Measurements from ENCODE around the gene B3GNT3. TPM values are rescaled to one million over a fixed set of nuclear protein-coding genes. Genes with fewer than 3 reads are reported as not detected.

Gene B3GNT3
- total and polyA plus RNA-seq, 2 of the 4 experiments (the other 2 are of a cell fraction): not detected

DNA sequence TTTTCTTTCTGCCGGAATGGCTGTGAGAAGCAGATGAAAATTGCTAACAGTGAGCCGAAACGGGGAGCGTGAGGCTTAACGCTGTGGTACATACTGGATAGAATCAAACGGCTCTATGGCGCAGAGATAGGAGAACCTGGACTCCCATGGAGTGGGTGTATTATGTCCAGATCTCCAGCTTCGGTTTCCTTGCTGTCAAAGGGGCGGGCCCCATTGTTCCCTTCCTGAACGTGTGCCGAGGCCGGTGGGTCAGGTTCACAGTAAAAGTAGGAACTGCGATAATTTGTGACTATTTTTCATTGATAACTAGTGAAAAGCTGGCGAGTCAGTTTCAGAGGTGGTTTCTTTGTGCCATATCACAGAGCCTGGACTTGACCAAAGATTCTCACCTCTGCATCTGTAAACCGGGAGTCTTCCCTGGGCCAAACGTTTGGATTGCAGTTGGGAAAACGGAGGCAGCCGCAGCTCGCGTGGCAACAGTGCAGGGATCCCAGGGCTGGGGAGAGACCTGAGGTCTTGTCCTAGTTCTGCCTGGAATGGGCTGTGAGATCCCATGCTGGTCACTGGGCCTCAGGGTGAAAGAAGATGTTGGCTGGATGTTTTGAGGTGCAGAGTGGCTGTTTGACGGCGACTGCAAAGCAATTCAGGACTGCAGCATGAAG is 65.5 kb downstream of the B3GNT3 start:
- Histone ChIP-seq H3K9ac (ENCODE audit: low read depth, low read length) (peak overlapping the region; percentile 98), H3K18ac (ENCODE audit: low read depth, low read length) (no peak overlapping the region), H3K4me3 (ENCODE audit: insufficient read depth, low read depth, low read length) (peak overlapping the region; percentile 71), H2AFZ (replicated peaks; ENCODE audit: low read length, poor library complexity) (peak overlapping the region; percentile 99), H4K8ac (ENCODE audit: low read depth in 2 of 2, low read length in 2 of 2) (peak overlapping the region; percentile 72 to 94), H3K4me1 (ENCODE audit: control insufficient read depth, insufficient read depth, low read length) (peaks cover 7% of the 10 kb centered on the region), H3K23ac (ENCODE audit: low read depth, low read length) (peak overlapping the region; percentile 99), H2BK120ac (ENCODE audit: low read depth, low read length) (peak overlapping the region; percentile 35; the same call in 1 of the 2 replicates), H3K4me2 (ENCODE audit: low read depth, low read length) (peak overlapping the region; percentile 98), H3K79me1 (ENCODE audit: low read depth in 1 of 2, low read length in 2 of 2) (peaks cover 12 to 48% of the 10 kb centered on the region in 2 experiments; a peak in 3 of 4 replicates), H3K56ac (ENCODE audit: extremely low read depth, insufficient read depth, low read length) (peak overlapping the region; percentile 91), H4K20me1 (ENCODE audit: insufficient read depth, low read length) (peaks cover 57% of the 10 kb centered on the region), H2BK5ac (ENCODE audit: low read depth, low read length, poor library complexity, severe bottlenecking) (peak overlapping the region; percentile 31), H2AK5ac (ENCODE audit: low read depth, low read length) (peak overlapping the region; percentile 99), H3K14ac (replicated peaks; ENCODE audit: low read depth, low read length) (peak overlapping the region; percentile 98), H4K91ac (ENCODE audit: insufficient read depth, low read depth, low read length) (peak overlapping the region; percentile 79), H2AK9ac (replicated peaks; ENCODE audit: low read depth, low read length, poor library complexity) (peak overlapping the region; percentile 98), H3K27me3 (ENCODE audit: control insufficient read depth, insufficient read depth, low read length) (no peaks in the 10 kb centered on the region), H4K5ac (ENCODE audit: low read depth, low read length) (peak overlapping the region; percentile 44; the same call in 1 of the 2 replicates), H2BK20ac (ENCODE audit: low read depth, low read length) (no peak overlapping the region), H3K9me1 (ENCODE audit: insufficient read depth, low read length) (peaks cover 4% of the 10 kb centered on the region; the same call in 1 of the 2 replicates), H3K36me3 (ENCODE audit: control insufficient read depth, insufficient read depth, low read length) (peaks cover 38% of the 10 kb centered on the region), H2BK15ac (ENCODE audit: low read depth, low read length) (no peak overlapping the region), H3K9me3 (ENCODE audit: control insufficient read depth, insufficient read depth, low read length) (no peaks in the 10 kb centered on the region), H3K4ac (ENCODE audit: low read depth, low read length) (peak overlapping the region; percentile 97), H3K27ac (ENCODE audit: insufficient read depth, low read length) (peak overlapping the region; percentile 36)
- in situ Hi-C loops (cut with MboI; ENCODE audit: low sequenced_read_pairs): no loop called here
- no TSS peak for BruUV-seq (replicated peaks)
- intact Hi-C loops (cut with micrococcal nuclease): no loop called here
- no peak for DNase-seq
- 0% methylated on average over 12 of the region's 22 CpGs; no CpG with 5 or more reads in 1 of the 2 experiments for WGBS, 2 experiments (ENCODE audit: extremely low coverage in 2 of 2, insufficient read length in 1 of 2)
- no peak for ATAC-seq (ENCODE audit: low read depth)
- no peak for TF ChIP-seq MXI1 (IDR thresholded peaks at IDR 0.05; ENCODE audit: borderline replicate concordance, low read depth, low read length)
- TF ChIP-seq, protein P1, sequence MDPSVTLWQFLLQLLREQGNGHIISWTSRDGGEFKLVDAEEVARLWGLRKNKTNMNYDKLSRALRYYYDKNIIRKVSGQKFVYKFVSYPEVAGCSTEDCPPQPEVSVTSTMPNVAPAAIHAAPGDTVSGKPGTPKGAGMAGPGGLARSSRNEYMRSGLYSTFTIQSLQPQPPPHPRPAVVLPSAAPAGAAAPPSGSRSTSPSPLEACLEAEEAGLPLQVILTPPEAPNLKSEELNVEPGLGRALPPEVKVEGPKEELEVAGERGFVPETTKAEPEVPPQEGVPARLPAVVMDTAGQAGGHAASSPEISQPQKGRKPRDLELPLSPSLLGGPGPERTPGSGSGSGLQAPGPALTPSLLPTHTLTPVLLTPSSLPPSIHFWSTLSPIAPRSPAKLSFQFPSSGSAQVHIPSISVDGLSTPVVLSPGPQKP (IDR thresholded peaks at IDR 0.05; ENCODE audit: borderline replicate concordance, low read depth, low read length): no peak
- ChIA-PET POLR2A (ENCODE audit: unreplicated experiment) (interaction anchor here (0.5 to 1.8 kb wide), 2 partner anchors 72 to 1123 kb away, joined by 6 to 12 read pairs; partner anchors contain the start of gene CCDC124), CTCF (interaction anchor here (1.1 to 2.7 kb wide), 2 partner anchors 69 to 71 kb away, joined by 5 to 15 read pairs; partner anchors contain the start of gene CCDC124)
- dilution Hi-C loops (cut with HindIII; ENCODE audit: low sequenced_read_pairs, unreplicated experiment): no loop called here
